Esophagus squamous epithelium (tissue), 4 donors: ENCODE measurements around the gene ARL11.

Experiments used
- CTCF ChIP-seq, 6 experiments: fragments of 450-650 bp in 4 of 6; fragments of 200-600 bp in 2 of 6; sonication (generic) in 2 of 6; IDR thresholded peaks; one replicate each; pipeline ENCODE4 v1.5.1; 2016 to 2019; ENCODE audit warnings: antibody characterized with exemption in 6 of 6, mild to moderate bottlenecking in 4 of 6, moderate library complexity in 4 of 6
- POLR2A ChIP-seq, 4 donors: fragments of 450-650 bp; IDR thresholded peaks; one replicate each; pipeline ENCODE4 v1.6.1; 2017; ENCODE audit warnings: antibody characterized with exemption in 4 of 4, mild to moderate bottlenecking in 4 of 4, moderate library complexity in 3 of 4

GRCh38 chr13:49653478-49653877 is 25.2 kb downstream of the ARL11 start:
- no peak for TF ChIP-seq POLR2A (IDR thresholded peaks at IDR 0.05)
- TF ChIP-seq CTCF (IDR thresholded peaks at IDR 0.05), result no peak
